PC-9 (cell line): Measurements from ENCODE around the gene MAL. TPM values are rescaled to one million over a fixed set of nuclear protein-coding genes. Genes with fewer than 3 reads are reported as not detected.

ENCODE experiments used
- BruUV-seq: library from RNA; stranded (reverse); fragments of 400-500 nt; replicated peaks from 2 replicates; lab custom pipeline; 2021; lab: Mats Ljungman, UMichigan
- CTCF ChIA-PET: fragments of 300-600 bp; sonication (Branson Sonifier 250); formaldehyde crosslinking; loops from one replicate; lab custom pipeline; 2022; ENCODE audit warnings: antibody characterized with exemption; lab: Charles Lee
- POLR2A ChIA-PET: fragments of 300-600 bp; sonication (Branson Sonifier 250); formaldehyde crosslinking; loops from one replicate; lab custom pipeline; 2022; ENCODE audit warnings: antibody characterized with exemption; ENCODE audit not compliant: unreplicated experiment; lab: Charles Lee
- DNase-seq, 2 experiments: peaks; one replicate each; pipeline versions ENCODE4 v3.0.0 to v3.0.0-alpha.2; 2015 to 2022; ENCODE audit warnings: mixed read lengths in 1 of 2
- H2AFZ ChIP-seq: fragments of 200-600 bp; sonication (generic); 2 replicates; pipeline ENCODE4 v1.8.1; 2017; ENCODE audit warnings: antibody characterized with exemption
- H3F3A ChIP-seq: fragments of 200-600 bp; sonication (generic); 2 replicates; pipeline ENCODE4 v1.8.1; 2017; ENCODE audit warnings: antibody characterized with exemption, mild to moderate bottlenecking, low read depth; ENCODE audit not compliant: insufficient read depth
- H3K27ac ChIP-seq: fragments of 200-600 bp; sonication (generic); 2 replicates; pipeline ENCODE4 v1.6.1; 2016; ENCODE audit warnings: mixed run types
- H3K27me3 ChIP-seq: fragments of 200-600 bp; sonication (generic); 2 replicates; pipeline ENCODE4 v1.6.1; 2016; ENCODE audit warnings: low read depth, mixed run types; ENCODE audit not compliant: insufficient read depth
- H3K36me3 ChIP-seq: fragments of 200-600 bp; sonication (generic); 2 replicates; pipeline ENCODE4 v1.6.1; 2016; ENCODE audit warnings: low read depth, mixed run types
- H3K4me1 ChIP-seq: fragments of 200-600 bp; sonication (generic); replicated peaks from 2 replicates; pipeline ENCODE4 v1.6.1; 2016; ENCODE audit warnings: mixed run types; ENCODE audit not compliant: insufficient read depth
- H3K4me2 ChIP-seq: fragments of 200-600 bp; sonication (generic); 2 replicates; pipeline ENCODE4 v1.6.1; 2017; ENCODE audit warnings: mixed run types
- H3K4me3 ChIP-seq: fragments of 200-600 bp; sonication (generic); 2 replicates; pipeline ENCODE4 v1.6.1; 2016; ENCODE audit warnings: mixed run types
- H3K79me2 ChIP-seq: fragments of 200-600 bp; sonication (generic); 2 replicates; pipeline ENCODE4 v1.6.1; 2017; ENCODE audit warnings: low read depth, mixed run types
- H3K9me2 ChIP-seq: fragments of 200-600 bp; sonication (generic); 2 replicates; pipeline ENCODE4 v1.8.1; 2017; ENCODE audit warnings: mild to moderate bottlenecking; ENCODE audit not compliant: insufficient read depth
- H3K9me3 ChIP-seq: fragments of 200-600 bp; sonication (generic); 2 replicates; pipeline ENCODE4 v1.8.1; 2016; ENCODE audit warnings: low read depth; ENCODE audit not compliant: insufficient read depth
- H4K20me1 ChIP-seq: fragments of 200-600 bp; sonication (generic); 2 replicates; pipeline ENCODE4 v1.8.1; 2017; ENCODE audit not compliant: insufficient read depth
- EZH2 ChIP-seq: fragments of 200-600 bp; sonication (generic); IDR thresholded peaks from 2 replicates; pipeline ENCODE4 v1.8.0; 2017; ENCODE audit warnings: antibody characterized with exemption, low read depth
- intact Hi-C: fragments of 100-400 bp; cut with micrococcal nuclease; formaldehyde crosslinking; loops from one replicate; pipeline ENCODE4 v1.10.0; 2022; ENCODE audit not compliant: unreplicated experiment
- total RNA-seq: library from RNA; stranded (reverse); gene quantifications from 2 replicates; pipeline ENCODE4 v1.2.3, GENCODE V29; 2021
- TF ChIP-seq, protein P1 (sequence below): fragments of 200-600 bp; sonication (generic); conservative IDR thresholded peaks from 2 replicates; pipeline ENCODE4 v1.6.1; 2017; ENCODE audit warnings: mixed run types, antibody characterized with exemption, mild to moderate bottlenecking, moderate library complexity

MAL gene
- total RNA-seq, 1 experiment from 2014 or later, result 146 TPM

DNA sequence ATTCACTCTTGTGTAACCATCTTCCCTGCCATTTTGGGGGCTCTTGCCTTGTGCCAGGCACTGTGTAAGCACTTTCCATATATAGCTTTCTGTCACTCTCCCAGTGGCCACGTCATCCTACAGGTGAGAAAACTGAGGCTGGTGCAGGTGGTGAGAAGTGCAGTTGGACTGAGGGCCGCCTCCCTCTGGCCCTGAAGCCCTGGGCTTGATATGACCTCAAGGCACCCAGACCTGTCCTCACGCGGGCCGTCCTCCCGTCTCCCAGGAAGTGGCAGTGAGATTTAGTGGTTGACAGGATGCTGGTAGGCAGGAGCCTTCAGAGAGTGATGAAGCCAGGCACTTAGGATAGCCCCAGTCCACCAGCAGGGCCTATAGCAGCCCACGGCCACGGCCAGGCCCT, 30.5 kb downstream of the MAL start:
- no peak overlapping the region; the same call in 1 of the 2 replicates for H3K4me3 ChIP-seq
- H3F3A ChIP-seq, result peaks cover 86% of the 10 kb centered on the region
- H3K9me3 ChIP-seq, result no peaks in the 10 kb centered on the region
- peak overlapping the region; percentile 92 for H3K27ac ChIP-seq
- no TSS peak for BruUV-seq
- POLR2A ChIA-PET, result interaction anchor here (0.5 to 0.9 kb wide), 2 partner anchors 30 to 226 kb away, joined by 3 to 4 read pairs; no protein-coding TSS in a partner anchor
- CTCF ChIA-PET, result interaction anchor here (0.6 to 2.1 kb wide), 3 partner anchors 20 to 32 kb away, joined by 3 to 8 read pairs (median 5); no protein-coding TSS in a partner anchor
- H3K36me3 ChIP-seq, result peaks cover 24% of the 10 kb centered on the region
- no peaks in the 10 kb centered on the region for H4K20me1 ChIP-seq
- no peaks in the 10 kb centered on the region for H3K27me3 ChIP-seq
- TF ChIP-seq EZH2, result no peak
- TF ChIP-seq, protein P1, sequence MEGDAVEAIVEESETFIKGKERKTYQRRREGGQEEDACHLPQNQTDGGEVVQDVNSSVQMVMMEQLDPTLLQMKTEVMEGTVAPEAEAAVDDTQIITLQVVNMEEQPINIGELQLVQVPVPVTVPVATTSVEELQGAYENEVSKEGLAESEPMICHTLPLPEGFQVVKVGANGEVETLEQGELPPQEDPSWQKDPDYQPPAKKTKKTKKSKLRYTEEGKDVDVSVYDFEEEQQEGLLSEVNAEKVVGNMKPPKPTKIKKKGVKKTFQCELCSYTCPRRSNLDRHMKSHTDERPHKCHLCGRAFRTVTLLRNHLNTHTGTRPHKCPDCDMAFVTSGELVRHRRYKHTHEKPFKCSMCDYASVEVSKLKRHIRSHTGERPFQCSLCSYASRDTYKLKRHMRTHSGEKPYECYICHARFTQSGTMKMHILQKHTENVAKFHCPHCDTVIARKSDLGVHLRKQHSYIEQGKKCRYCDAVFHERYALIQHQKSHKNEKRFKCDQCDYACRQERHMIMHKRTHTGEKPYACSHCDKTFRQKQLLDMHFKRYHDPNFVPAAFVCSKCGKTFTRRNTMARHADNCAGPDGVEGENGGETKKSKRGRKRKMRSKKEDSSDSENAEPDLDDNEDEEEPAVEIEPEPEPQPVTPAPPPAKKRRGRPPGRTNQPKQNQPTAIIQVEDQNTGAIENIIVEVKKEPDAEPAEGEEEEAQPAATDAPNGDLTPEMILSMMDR, result no peak
- H3K4me1 ChIP-seq, result peaks cover 99% of the 10 kb centered on the region
- peak; percentile 48 to 75 for DNase-seq
- peaks cover 32% of the 10 kb centered on the region for H3K79me2 ChIP-seq
- no peaks in the 10 kb centered on the region for H3K9me2 ChIP-seq
- H2AFZ ChIP-seq, result 0 out of 2 replicates have a peak overlapping the region, but pooled peaks have one; percentile 3
- intact Hi-C loops, result no loop called here
- H3K4me2 ChIP-seq, result peak overlapping the region; percentile 90

DNA sequence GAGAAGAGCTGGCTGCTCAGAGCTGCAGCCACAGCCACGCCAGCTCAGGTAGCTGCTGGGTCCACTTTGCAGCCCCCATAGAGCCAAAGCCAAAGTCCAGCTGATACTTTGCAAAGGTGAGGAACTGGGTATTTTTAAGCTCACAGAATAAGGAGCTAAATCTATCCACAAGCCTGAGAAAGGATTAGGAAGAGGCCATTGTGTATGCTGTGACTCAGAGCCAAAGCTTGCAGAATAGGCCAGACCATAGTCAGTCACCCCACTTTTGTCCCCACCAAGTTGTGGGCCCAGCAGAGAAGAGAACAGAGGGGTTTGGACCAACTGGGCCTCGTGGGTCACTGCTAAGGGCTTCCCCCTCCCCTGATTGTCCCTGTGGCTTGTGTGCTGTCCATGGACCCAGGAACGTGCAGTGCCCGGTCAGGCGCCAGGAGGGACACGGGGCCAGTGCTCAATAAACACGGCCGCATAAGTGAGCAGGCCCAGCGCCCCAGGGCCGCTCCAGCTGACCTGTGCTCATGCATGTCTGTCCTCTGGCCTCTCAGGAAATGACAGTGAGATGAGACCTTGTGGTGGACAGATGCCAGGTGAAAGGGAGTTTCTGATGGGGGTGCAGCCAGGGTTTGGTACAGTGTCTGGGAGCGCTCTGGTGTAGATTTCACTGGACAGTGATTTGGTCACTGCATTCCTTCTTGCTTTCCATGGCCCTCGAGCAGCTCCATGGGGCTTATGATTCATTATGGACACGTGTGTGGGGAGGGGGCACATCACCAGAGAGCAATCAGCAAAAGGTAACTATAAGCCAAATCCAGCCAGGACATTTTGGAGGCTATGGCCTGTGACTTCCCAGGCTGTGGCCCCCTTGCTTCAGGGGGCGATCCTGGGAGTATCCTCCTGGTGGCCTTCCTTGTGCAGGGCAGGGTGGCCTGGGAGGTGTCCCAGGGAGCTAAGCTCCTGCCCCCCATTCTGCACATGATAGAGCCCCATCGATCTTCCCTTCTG, 31.3 kb downstream of the MAL start:
- ChIA-PET CTCF (interaction anchor here (0.6 to 2.1 kb wide), 3 partner anchors 20 to 33 kb away, joined by 3 to 8 read pairs (median 5); no protein-coding TSS in a partner anchor), POLR2A (interaction anchor here (0.5 to 0.9 kb wide), 3 partner anchors 25 to 225 kb away, joined by 3 to 4 read pairs (median 3); no protein-coding TSS in a partner anchor)
- peak; percentile 81 to 93 for DNase-seq
- Histone ChIP-seq H3K4me2 (peak overlapping the region; percentile 90), H3K4me3 (no peak overlapping the region; the same call in 1 of the 2 replicates), H3K9me2 (no peaks in the 10 kb centered on the region), H3K4me1 (peaks cover 99% of the 10 kb centered on the region), H3K36me3 (peaks cover 18% of the 10 kb centered on the region), H2AFZ (0 out of 2 replicates have a peak overlapping the region, but pooled peaks have one; percentile 3), H4K20me1 (no peaks in the 10 kb centered on the region), H3K9me3 (no peaks in the 10 kb centered on the region), H3F3A (peaks cover 81% of the 10 kb centered on the region), H3K27me3 (no peaks in the 10 kb centered on the region), H3K79me2 (peaks cover 36% of the 10 kb centered on the region), H3K27ac (peak overlapping the region; percentile 92)
- no TSS peak for BruUV-seq
- no peak for TF ChIP-seq EZH2
- TF ChIP-seq, protein P1, result no peak
- intact Hi-C loops, result loop anchor here (1.0 kb wide), 1 partner anchor 26 kb away; no protein-coding TSS in a partner anchor
